ENCODE measurements around the gene ARRB1. TPM values are rescaled to one million over a fixed set of nuclear protein-coding genes. Genes with fewer than 3 reads are reported as not detected.

The ARRB1 gene
- total RNA-seq, 1 experiment from 2014 or later = 24.2 TPM

- POLR2A ChIA-PET = no interaction called here
- no TSS peak for BruUV-seq (replicated peaks)
- intact Hi-C loops (cut with micrococcal nuclease) = no loop called here
These were observed 79.7 kb downstream of the ARRB1 start for GRCh38 chr11:75271730-75272129.

More at GRCh38 chr11:75271730-75272129, 79.7 kb downstream of the ARRB1 start:
- ATAC-seq (no peak), DNase-seq (ENCODE audit: low read depth, low spot score) (no peak)
- Histone ChIP-seq H3K27ac (ENCODE audit: low read depth, low read length) (no peak overlapping the region), H4K20me1 (ENCODE audit: insufficient read depth) (no peaks in the 10 kb centered on the region), H3K27me3 (ENCODE audit: insufficient read depth, low read length) (no peaks in the 10 kb centered on the region), H3K4me3 (replicated peaks in 1 of 2; ENCODE audit: low read depth in 1 of 2, low read length in 2 of 2) (no peak overlapping the region), H3K9me3 (ENCODE audit: control insufficient read depth in 1 of 2, insufficient read depth in 1 of 2, low read depth in 1 of 2, low read length in 2 of 2) (no peaks in the 10 kb centered on the region), H3K4me2 (ENCODE audit: low read length) (no peak overlapping the region), H3K4me1 (ENCODE audit: control insufficient read depth in 1 of 2, insufficient read depth in 2 of 2, low read length in 2 of 2) (no peaks in the 10 kb centered on the region), H3K9ac (ENCODE audit: low read length) (no peak overlapping the region), H3K9me2 (ENCODE audit: insufficient read depth) (no peaks in the 10 kb centered on the region), H3K36me3 (ENCODE audit: control insufficient read depth in 1 of 2, insufficient read depth in 2 of 2, low read length in 2 of 2) (peaks cover 0 to 4% of the 10 kb centered on the region in 2 experiments; a peak in 1 of 4 replicates), H2AFZ (ENCODE audit: low read depth, low read length, poor library complexity, severe bottlenecking) (no peak overlapping the region), H3K79me2 (ENCODE audit: insufficient read depth, low read length) (no peaks in the 10 kb centered on the region)
- RAD21 ChIA-PET (ENCODE audit: low non-redundant PET in 1 of 2, low total read pairs in 2 of 2, uncharacterized antibody in 2 of 2, unreplicated experiment in 2 of 2) = interaction anchor here in 1 of 2 experiments (0.6 kb wide), 1 partner anchor 132 kb away, joined by 4 read pairs; no protein-coding TSS in a partner anchor
- TF ChIP-seq FOSL1 (IDR thresholded peaks at IDR 0.05; ENCODE audit: low read depth) (no peak), POLR2AphosphoS5 (IDR thresholded peaks at IDR 0.05; ENCODE audit: low read depth, low read length) (no peak), EZH2phosphoT487 (IDR thresholded peaks at IDR 0.05; ENCODE audit: borderline replicate concordance) (no peak), CTCF (IDR thresholded peaks at IDR 0.05 in 2 of 3, conservative IDR thresholded peaks at IDR 0.05 in 1 of 3; ENCODE audit: borderline replicate concordance in 1 of 3, insufficient read depth in 1 of 3, low read depth in 2 of 3, low read length in 2 of 3) (no peak), ATF3 (IDR thresholded peaks at IDR 0.05) (no peak), RAD21 (IDR thresholded peaks at IDR 0.05; ENCODE audit: low read depth) (no peak)
- CTCF ChIA-PET = interaction anchor here (0.8 to 2.4 kb wide), 7 partner anchors 8 to 342 kb away, joined by 3 to 10 read pairs (median 8); no protein-coding TSS in a partner anchor
